Activated CD8-positive, alpha-beta memory T cell treated with anti-CD3 and anti-CD28 coated beads for 1 hour (primary cell): ENCODE results near the gene VWF.
"Not testable (repeated sequence)": the region's sequence is repeated elsewhere in the genome, so short reads cannot be mapped to it uniquely, and the experiment has no call there.

Experiments used
- DNase-seq, 2 donors: peaks; one replicate each; pipeline ENCODE4 v3.0.0-alpha.2; 2020; ENCODE audit warnings: low read depth in 1 of 2; ENCODE audit errors: extremely low read depth in 1 of 2

Gene VWF

DNA sequence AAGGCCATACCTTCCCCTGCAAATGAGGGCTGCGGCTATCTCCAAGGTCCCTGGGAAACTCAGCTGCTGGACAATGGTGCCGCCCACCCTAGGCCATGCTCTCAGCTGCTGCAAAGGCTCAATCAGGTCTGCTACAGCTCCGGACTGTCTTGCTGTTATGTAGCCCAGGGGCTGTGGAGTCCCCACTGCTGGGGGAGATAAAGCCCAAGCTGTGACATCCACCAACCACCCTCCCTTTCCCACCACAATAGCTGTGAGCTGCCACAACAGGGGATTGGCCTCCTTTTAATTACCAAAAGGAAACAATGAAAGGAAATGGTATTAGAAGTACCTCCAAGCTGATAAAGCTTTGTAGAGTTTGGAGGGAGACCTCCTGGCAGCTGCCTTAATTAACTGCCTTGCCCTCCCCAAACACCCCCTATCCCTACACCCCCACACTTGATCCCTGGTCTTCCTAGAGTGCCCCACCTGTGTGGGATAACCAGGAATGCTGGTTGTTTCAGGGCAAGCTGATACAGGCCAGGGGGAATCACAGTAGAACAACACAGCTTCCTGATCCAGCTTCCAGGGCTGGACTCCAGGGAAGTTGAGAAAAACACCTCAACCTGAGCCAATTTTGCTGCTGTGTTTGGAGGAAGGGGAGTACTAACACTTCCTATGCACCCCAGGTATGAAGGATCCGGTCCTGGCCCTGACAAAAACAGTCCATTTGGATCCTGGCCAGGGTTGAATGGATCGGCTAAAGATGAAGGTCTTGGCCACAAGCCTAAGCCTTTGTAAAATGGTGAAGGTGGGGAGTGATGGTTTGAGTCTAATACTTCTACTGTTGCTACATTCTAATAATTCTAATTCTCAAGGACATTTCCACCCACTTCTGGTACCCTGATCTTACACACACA, at the start of gene VWF:
Gene VWF (minus strand): TSS at position 260 of the 899 bp plus-strand sequence. CDS start 1,474 bp downstream, outside the sequence.
- DNase-seq = no peak

DNA sequence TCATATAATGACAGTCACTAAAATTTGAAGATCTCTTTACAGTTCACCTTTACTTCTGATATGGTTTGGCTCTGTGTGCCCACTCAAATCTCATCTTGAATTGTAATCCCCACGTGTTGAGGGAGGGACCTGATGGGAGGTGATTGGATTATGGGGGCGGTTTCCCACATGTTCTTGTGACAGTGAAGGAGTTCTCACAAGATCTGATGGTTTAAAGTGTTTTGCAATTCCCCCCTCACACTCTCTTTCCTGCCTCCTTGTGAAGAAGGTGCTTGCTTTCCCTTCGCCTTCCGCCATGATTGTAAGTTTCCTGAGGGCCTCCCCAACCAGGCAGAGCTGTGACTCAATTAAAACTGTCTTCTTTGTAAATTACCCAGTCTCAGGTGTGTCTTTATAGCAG, 48.4 kb upstream of the VWF start:
- no peak for DNase-seq

DNA sequence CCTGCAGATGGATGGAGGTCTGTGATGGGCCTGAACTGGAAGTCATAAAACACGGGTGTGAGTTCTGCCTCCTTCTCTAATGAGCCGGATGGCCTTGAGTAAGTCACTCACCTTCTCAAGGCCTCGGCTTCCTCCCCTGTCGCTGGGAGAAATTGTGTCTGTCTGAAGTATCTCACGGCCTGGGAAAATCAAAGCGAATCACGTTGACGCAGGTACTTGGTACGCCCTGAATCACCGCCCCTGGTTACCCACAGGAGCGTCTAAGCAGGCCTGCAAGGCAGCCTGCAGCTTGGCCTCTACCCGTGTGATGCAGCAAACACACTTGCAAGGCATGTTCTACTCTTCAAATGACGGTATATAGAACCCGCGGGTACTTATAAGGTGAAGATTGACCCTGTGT, 47.6 kb upstream of the VWF start:
- no peak for DNase-seq

DNA sequence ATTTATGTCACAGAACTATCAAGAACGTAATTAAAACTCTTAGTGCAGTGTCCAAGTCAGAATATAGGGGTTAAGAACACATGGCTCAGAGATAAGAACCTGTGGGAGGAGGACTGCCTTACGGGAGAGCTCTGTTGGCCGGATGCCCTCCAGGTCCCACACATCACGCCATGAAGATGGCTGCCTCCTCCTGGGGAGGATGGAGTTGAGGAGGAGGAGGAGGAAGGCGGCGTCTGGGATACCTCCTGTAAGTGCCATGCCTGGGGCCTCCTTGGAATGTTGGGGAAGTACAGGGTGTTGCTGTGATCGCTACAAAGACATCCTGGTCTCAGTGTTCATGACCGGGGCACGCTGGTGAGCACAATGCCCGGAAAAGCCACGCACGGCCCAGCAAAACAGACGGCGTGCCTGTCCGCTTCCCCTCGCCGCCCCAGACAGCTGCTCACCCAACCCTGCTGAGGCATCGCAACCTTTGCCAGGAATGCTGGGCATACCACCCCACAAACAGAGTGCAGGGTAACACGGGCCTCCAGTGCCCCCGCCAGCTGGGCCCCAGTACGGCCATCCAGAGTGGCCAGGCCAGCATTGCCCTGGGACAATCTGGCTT, 47.0 kb upstream of the VWF start:
- no peak for DNase-seq

DNA sequence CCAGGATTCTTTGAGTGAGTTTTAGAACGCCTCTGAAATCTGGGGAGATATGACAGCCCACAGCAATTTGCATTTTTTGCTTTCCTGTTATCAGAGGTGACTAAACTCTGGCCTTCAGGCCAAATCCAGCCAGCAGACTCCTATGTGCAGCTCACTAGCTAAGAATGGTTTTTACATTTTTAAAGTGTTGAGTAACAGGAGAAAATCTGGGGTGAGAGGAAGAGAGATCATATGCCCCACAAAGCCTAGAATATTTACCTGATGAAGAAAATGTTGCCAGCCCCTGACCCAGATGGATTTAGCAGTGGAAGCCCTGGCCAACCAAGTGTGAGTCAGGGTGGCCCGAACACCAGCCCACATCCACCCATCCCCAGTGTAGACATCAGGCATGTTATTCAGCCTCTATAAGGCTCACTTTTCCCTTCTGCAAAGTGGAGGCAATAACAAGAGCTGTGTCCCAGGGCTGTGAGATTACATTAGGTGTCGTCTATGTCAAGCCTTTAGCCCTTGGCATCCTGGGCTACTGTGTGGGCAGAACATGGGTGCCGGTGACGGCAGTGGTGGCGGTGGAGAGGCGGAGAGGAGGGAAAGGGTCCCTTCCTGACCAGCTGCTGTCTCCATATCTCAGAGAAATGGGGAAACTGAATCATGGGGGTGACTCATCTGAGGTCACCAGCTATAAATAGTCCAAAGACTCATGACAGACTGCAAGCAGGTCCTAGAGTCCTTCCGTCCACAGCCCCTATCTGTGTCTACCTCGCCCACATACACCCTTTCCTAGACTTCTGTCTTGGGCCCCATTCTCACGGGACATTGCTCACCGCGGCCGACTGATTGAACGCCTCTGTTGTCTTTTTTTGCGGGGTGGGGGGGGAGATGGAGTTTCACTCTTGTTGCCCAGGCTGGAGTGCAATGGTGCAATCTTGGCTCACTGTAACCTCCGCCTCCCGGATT, 43.1 kb upstream of the VWF start:
- peak; percentile 20 to 28 for DNase-seq

GRCh38 chr12:6166808-6167207, 42.3 kb upstream of the VWF start:
- no peak for DNase-seq

- DNase-seq = no peak
Measured at GRCh38 chr12:6165395-6165794, 40.9 kb upstream of the VWF start.

GRCh38 chr12:6163416-6164060, 39.1 kb upstream of the VWF start:
- no peak for DNase-seq

- no peak for DNase-seq
Measured at GRCh38 chr12:6161124-6161882, 36.8 kb upstream of the VWF start.

DNA sequence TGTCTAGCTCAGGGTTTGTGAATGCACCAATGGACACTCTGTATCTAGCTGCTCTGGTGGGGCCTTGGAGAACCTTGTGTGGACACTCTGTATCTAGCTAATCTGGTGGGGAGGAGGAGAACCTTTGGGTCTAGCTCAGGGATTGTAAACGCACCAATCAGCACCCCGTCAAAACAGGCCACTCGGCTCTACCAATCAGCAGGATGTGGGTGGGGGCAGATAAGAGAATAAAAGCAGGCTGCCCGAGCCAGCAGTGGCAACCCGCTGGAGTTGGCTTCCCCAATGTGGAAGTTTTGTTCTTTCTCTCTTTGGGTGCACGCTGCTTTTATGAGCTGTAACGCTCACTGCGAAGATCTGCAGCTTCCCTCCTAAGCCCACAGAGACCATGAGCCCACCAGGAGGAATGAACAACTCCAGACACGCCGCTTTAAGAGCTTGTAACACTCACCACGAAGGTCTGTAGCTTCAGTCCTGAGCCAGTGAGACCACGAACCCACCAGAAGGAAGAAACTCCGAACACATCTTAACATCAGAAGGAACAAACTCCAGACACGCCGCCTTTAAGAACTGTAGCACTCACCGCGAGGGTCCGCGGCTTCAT, 35.7 kb upstream of the VWF start:
- not testable (repeated sequence) for DNase-seq

GRCh38 chr12:6159166-6160011, 34.9 kb upstream of the VWF start:
- not testable (repeated sequence) for DNase-seq

GRCh38 chr12:6158749-6159148, 34.3 kb upstream of the VWF start:
- no peak for DNase-seq

DNA sequence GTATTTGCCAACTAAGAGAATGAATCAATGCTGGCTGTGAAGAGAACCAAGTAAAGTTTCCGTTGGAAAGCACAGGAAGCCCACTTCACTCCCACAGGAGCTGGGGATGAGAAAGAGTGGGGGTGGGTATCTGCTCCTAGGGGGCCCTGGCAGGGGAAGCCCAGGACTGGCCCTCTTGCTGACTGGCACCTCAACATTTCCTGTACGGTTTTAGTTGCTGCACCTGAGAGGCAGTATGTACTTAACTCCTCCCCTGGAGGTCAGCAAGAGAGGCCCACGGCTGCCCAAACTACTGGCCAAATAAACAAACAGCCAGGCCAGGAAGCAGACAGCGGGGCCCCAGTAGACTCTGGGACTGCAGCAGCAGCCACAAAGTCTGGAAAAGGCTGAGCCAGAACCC, 33.8 kb upstream of the VWF start:
- DNase-seq = no peak

DNA sequence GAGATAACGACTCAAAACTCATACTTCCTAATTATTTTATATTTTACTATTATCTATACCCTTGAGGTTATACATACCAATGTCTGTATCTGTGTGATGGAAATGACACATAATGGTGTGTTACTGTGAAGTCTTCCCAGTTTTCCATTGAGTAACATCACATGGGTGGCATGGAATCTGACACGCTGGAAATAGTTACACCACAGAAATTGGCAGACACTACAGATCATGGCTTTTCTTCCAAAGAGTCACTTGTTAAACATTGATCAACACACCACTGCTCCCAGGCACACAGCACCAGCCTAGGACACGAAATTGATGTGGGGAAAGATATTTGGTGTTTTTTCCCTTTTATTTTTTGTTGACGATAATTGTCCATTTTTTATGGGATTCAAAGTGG, 33.0 kb upstream of the VWF start:
- DNase-seq = no peak

DNA sequence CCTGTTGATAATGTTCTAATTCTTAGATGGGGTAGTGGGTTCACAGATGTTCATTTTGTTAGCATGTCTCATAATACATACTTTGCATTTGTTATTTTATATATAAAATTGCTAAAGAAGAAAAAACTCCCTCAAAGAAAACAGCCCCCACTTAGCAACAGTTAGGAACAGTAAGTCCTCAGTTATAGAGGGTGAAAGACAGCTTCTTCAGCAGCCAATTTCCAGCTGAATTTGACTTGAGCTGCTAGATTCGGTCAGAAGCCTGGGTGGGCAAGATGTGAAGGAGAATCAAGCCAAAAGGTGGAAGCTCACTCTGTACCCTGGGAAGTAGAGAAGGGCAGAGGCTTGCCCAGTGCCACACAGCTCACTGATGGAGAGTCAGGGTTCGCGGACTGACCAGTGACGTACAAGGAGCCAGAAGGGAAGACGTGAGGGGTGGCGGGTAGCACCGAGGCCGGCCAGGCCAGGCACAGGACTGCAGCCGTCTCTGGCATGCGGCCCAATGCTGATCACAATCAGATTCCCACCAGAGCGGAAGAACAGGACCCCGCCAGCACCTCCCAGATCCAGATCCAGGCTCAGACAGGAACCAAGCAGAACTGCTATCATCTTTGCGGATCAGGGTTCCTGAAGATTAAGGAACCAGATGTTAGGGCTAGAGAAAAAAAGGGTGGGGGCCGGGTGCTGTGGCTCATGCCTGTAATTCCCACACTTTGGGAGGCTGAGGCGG, 30.4 kb upstream of the VWF start:
- DNase-seq = no peak

GRCh38 chr12:6148722-6149121, 24.3 kb upstream of the VWF start:
- not testable (repeated sequence) for DNase-seq

DNA sequence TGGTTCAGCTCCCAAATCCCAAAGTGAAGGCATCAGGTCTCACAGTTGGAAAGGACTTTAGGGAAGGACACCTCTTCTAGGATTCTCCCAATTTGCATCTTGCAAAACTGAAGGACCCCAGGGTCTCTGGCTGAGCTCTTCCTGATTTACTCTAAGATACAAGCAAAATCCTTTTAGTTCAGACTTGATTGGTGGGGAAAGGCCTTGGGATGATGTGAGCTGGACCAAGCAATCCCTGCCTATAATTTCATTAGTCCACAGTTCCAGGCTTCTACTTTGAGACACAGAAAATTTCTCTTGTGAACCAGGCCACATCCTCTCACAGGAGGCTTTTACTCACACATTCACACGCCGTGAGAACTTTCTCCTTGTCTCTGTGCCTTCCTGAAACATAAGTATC, 23.6 kb upstream of the VWF start:
- no peak for DNase-seq

DNA sequence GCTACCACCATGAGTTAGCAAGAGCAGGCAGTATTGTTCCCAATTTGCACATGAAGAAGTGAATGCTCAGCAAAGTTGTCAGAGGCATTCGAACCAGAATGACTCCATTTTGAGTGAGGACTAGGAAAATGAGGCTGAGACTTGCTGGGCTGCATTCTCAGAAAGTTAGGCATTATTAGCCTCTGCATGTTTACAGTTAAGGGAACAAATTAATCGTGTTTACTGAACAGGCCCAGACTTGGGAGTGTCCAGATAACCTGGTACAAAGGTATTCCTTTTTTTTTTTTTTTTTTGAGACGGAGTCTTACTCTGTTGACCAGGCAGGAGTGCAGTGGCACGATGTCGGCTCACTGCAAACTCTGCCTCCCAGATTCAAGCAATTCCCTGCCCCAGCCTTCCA, 22.5 kb upstream of the VWF start:
- DNase-seq = no peak
